Measurements from ENCODE around the gene TFAP2C.

Gene TFAP2C

DNA sequence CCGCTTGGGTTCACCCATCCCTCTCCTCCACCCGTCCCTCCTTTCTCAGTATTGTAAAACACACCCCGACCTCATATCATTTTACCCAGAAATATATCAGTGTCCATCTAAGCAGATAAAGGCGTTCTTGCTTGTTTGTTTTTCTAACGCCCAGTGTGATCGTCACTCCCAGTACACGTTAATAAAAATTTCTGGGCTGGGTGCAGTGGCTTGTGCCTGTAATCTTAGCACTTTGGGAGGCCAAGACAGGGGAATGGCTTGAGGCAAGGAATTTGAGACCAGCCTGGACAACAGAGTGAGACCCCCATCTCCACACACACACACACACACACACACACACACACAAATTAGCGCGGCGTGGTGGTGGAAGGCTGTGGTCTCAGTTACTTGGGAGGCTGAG is 24.4 kb upstream of the TFAP2C start:
- DNase-seq (ENCODE audit: low read depth), result no peak
- TF ChIP-seq, protein P1, sequence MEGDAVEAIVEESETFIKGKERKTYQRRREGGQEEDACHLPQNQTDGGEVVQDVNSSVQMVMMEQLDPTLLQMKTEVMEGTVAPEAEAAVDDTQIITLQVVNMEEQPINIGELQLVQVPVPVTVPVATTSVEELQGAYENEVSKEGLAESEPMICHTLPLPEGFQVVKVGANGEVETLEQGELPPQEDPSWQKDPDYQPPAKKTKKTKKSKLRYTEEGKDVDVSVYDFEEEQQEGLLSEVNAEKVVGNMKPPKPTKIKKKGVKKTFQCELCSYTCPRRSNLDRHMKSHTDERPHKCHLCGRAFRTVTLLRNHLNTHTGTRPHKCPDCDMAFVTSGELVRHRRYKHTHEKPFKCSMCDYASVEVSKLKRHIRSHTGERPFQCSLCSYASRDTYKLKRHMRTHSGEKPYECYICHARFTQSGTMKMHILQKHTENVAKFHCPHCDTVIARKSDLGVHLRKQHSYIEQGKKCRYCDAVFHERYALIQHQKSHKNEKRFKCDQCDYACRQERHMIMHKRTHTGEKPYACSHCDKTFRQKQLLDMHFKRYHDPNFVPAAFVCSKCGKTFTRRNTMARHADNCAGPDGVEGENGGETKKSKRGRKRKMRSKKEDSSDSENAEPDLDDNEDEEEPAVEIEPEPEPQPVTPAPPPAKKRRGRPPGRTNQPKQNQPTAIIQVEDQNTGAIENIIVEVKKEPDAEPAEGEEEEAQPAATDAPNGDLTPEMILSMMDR (conservative IDR thresholded peaks at IDR 0.05; ENCODE audit: low read depth, low read length), result no peak
- H3K4me3 ChIP-seq (ENCODE audit: low read depth, low read length), result no peak overlapping the region

DNA sequence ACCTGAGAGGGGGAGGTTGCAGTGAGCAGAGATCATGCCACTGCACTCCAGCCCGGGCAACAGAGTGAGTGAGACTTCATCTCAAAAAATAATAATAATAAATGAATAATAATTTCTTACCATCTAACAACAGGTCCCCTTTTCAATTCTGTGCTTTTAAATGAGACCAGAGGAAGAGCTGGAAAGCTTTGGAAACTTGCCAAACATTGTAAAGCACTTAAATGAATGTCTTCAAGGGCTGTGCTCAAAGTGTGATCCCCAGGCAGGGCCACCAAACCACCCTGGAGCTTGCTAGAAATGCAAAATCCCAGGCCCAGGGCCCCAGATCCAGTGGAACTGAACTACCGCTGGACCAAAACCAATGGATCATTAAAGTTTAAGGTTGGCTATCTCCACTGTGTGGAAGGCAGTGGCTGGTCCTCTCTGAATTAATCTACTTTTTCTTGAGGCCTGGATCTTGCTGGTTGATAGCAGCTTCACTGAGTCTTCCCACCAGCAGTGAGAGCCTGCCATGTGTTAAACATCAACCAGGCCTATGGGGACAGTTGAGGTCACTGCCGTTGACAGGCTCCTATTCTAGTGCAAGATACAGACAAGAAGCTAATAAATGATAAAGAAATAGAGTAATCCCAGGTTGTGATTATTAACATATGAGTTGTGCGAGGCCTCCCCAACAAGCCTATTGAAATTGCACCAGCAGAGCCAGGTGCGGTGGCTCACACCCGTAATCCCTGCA is 23.7 kb upstream of the TFAP2C start:
- peak; percentile 20 for DNase-seq (ENCODE audit: low read depth)
- TF ChIP-seq, protein P1 (conservative IDR thresholded peaks at IDR 0.05; ENCODE audit: low read depth, low read length), result no peak
- H3K4me3 ChIP-seq (ENCODE audit: low read depth, low read length), result no peak overlapping the region

DNA sequence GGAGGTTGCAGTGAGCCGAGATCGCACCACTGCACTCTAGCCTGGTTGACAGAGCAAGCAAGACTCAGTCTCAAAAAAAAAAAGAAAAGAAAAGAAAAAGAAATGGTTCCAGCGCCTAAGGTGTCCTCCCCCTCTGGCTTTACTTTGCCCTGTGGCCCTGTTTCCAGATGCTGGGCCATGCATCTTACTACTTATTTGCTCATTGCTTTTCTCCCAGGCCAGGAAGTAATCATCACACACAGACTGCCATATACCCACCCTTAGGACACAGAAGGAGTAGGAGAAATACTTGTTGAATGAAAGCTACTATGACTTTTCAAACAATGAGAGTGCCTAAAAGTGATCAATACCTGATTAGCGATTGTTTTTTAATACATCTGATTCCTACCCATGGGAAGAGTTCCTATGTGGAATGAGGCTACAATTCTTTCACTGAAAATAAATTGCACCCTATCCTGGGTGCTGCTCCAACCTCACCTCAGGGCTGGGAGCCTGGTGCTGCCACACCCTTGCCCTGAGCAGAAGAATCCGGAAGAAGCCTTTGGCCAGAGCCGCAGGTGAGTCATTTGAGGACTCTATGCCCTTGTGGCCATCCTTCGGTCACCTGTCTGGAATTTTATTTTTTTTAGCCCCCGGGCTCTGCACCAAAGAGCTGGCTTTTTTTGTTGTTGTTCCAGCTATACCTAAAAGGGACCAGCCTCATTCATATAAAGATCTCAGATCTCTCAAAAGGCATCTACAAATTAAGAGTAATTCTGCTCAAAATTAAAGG is 22.7 kb upstream of the TFAP2C start:
- no peak for DNase-seq (ENCODE audit: low read depth)
- TF ChIP-seq, protein P1 (conservative IDR thresholded peaks at IDR 0.05; ENCODE audit: low read depth, low read length), result no peak
- no peak overlapping the region for H3K4me3 ChIP-seq (ENCODE audit: low read depth, low read length)

DNA sequence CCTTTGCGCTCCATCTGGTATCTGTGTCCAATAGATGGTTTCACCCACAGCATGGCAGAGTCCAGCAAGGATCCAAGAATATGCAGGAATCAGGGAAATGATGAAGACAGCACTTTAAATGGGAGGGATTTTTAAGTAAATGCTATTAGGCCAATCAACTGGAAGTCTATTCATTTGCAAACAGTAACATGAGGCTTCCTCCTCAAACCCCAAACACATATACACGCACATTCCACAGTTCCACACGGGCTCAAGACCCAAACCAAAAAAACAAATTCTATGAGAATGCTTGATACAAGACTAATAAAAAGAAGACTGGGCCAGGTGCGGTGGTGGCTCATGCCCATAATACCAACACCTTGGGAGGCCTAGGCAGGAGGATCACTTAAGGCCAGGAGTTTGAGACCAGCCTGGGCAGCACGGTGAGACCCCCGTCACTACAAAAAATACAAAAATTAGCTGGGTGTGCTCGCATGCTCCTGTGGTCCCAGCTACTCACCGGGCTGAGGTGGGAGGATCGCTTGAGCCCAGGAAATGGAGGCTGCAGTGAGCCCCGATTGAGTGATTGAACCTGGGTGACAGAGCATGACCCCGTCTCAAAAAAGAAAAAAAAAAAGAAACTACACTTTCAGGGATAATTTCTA is 21.9 kb upstream of the TFAP2C start:
- TF ChIP-seq, protein P1 (conservative IDR thresholded peaks at IDR 0.05; ENCODE audit: low read depth, low read length), result no peak

DNA sequence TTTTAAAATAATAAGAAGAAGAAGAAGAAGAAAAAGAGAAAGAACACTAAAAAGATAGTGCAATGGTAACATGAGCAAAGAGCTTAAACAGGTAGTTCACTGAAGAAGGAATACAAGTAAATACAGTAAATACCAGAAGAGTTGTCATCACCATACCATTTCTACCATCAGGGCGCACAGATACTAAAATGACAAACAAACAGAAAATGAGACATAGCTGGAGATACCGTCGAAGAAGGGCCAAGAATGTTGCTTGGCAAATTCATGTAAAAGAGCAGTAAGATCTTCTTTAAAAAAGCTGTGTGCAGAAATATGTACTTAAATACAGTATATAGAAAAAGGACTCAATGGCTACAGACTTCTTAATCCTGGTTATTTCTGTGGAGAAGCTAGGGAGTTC is 20.7 kb upstream of the TFAP2C start:
- H3K4me3 ChIP-seq (ENCODE audit: low read depth, low read length), result no peak overlapping the region
- TF ChIP-seq, protein P1 (conservative IDR thresholded peaks at IDR 0.05; ENCODE audit: low read depth, low read length), result no peak
- DNase-seq (ENCODE audit: low read depth), result no peak

More for the DNA sequence above, 21.9 kb upstream of the TFAP2C start:
- no peak for DNase-seq (ENCODE audit: low read depth)
- H3K4me3 ChIP-seq (ENCODE audit: low read depth, low read length), result no peak overlapping the region

DNA sequence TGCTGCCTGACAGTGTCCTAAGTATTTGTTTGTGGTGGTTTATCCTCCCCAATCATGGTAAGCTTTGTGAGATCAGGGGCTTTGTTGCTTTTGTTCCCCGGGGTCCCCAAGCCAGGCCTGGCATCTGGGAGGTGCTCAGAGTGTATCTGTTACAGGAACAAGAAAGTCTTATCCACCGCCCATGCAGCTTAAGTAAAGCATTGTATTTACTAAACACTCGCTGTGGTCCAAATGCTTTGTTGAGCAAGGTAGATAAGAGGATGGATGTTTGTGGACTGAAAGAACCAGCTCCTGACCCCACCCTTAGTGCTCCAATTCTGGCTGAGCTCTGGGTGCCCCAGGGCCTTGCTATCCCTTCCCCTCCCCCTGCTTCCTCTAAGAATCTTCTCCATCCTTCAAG is 19.8 kb upstream of the TFAP2C start:
- TF ChIP-seq, protein P1 (conservative IDR thresholded peaks at IDR 0.05; ENCODE audit: low read depth, low read length), result no peak
- DNase-seq (ENCODE audit: low read depth), result no peak
- H3K4me3 ChIP-seq (ENCODE audit: low read depth, low read length), result no peak overlapping the region

All from choroid plexus epithelial cell (primary cell).